ENCODE measurements around the gene FAN1. TPM values are rescaled to one million over a fixed set of nuclear protein-coding genes. Genes with fewer than 3 reads are reported as not detected.
A peak's percentile ranks its signal among the peaks of the same experiment; 100 is the strongest.

FAN1 gene
- total and polyA plus RNA-seq, 2 donors (not counting 1 experiment from before 2014, with no cell fraction given) = 10.6 to 21.3 TPM

DNA sequence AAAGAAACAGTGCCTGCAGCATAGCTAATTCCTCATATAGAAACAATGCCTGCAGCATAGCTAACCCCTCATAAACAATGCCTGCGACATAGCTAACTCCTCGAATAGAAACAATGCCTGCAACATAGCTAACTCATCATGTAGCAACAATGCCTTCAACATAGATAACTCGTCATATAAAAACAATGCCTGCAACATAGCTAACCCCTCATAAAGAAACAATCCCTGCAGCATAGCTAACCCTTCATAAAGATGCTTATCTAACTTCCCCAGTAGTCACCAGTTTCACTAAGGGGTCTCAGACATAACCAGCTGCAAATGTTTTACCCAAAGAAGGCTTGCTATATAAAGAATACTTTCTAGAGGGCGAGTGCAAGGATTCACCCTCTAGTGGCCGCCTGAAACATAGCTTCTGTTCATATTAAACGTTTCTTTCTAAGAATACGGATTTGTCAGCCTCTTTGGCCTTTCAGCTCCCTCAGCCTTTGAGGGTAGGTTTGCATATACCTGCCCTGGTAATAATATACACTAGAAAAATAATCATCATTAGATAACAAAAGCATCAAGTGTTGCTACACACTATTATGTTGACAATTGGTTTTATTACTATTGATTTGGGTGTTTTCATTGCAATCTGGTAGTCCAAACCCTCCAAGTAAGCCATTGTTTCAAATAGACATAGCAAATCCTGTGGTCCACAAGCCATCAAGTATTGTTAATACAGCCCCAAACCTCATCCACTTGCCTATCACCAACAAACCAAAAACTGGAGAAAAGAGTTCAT, 44.4 kb upstream of the FAN1 start:
- Mint-ChIP-seq H3K9me3 (ENCODE audit: insufficient read depth) (no peaks in the 10 kb centered on the region), H3K27me3 (no peaks in the 10 kb centered on the region), H3K27ac (no peak overlapping the region), H3K4me1 (peaks cover 4% of the 10 kb centered on the region), H3K4me3 (no peak overlapping the region)
- H4K20me1 ChIP-seq (ENCODE audit: control insufficient read depth, insufficient read depth, low read length, poor library complexity, severe bottlenecking) = no peaks in the 10 kb centered on the region
- H2AFZ ChIP-seq (ENCODE audit: insufficient read depth, low read depth, low read length, poor library complexity, severe bottlenecking) = no peak overlapping the region
- H3K36me3 ChIP-seq (replicated peaks in 1 of 2; ENCODE audit: control extremely low read depth in 1 of 2, control insufficient read depth in 1 of 2, extremely low read depth in 1 of 2, insufficient read depth in 2 of 2, low read length in 1 of 2) = no peaks in the 10 kb centered on the region
- ATAC-seq (ENCODE audit: low read depth) (no peak), DNase-seq (peak; percentile 38)
- H3K27ac ChIP-seq (ENCODE audit: low read length in 2 of 2) = no peak overlapping the region
- no peak overlapping the region for H3K4me3 ChIP-seq (ENCODE audit: control extremely low read depth in 1 of 5, extremely low read depth in 1 of 5, insufficient read depth in 1 of 5, low read depth in 2 of 5, low read length in 4 of 5)
- no peak for TF ChIP-seq EZH2 (IDR thresholded peaks at IDR 0.05; ENCODE audit: borderline replicate concordance, insufficient read depth, low read depth, low read length, poor library complexity, severe bottlenecking)
- TF ChIP-seq, protein P1, sequence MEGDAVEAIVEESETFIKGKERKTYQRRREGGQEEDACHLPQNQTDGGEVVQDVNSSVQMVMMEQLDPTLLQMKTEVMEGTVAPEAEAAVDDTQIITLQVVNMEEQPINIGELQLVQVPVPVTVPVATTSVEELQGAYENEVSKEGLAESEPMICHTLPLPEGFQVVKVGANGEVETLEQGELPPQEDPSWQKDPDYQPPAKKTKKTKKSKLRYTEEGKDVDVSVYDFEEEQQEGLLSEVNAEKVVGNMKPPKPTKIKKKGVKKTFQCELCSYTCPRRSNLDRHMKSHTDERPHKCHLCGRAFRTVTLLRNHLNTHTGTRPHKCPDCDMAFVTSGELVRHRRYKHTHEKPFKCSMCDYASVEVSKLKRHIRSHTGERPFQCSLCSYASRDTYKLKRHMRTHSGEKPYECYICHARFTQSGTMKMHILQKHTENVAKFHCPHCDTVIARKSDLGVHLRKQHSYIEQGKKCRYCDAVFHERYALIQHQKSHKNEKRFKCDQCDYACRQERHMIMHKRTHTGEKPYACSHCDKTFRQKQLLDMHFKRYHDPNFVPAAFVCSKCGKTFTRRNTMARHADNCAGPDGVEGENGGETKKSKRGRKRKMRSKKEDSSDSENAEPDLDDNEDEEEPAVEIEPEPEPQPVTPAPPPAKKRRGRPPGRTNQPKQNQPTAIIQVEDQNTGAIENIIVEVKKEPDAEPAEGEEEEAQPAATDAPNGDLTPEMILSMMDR (IDR thresholded peaks at IDR 0.05) = peak; percentile 86
- intact Hi-C loops (cut with micrococcal nuclease) = loop anchor here (10.0 kb wide), 1 partner anchor 194 kb away; no protein-coding TSS in a partner anchor
- H3K4me1 ChIP-seq (ENCODE audit: control insufficient read depth in 2 of 2, insufficient read depth in 2 of 2, low read length in 2 of 2) = no peaks in the 10 kb centered on the region
- H3K9me3 ChIP-seq (ENCODE audit: control extremely low read depth in 1 of 3, control insufficient read depth in 2 of 3, insufficient read depth in 1 of 3, low read length in 2 of 3) = peaks cover 0 to 3% (median 0%) of the 10 kb centered on the region in 3 donors
- H3K9ac ChIP-seq (ENCODE audit: low read length) = no peak overlapping the region
- H3K79me2 ChIP-seq (ENCODE audit: control insufficient read depth, insufficient read depth, low read length) = no peaks in the 10 kb centered on the region
- no peaks in the 10 kb centered on the region for H3K27me3 ChIP-seq (replicated peaks in 1 of 4; ENCODE audit: control extremely low read depth in 1 of 4, control insufficient read depth in 3 of 4, insufficient read depth in 4 of 4, low read length in 3 of 4)
- POLR2A ChIA-PET = no interaction called here
- no peak overlapping the region for H3K4me2 ChIP-seq (replicated peaks; ENCODE audit: low read depth, low read length, poor library complexity, severe bottlenecking)
- CTCF ChIA-PET = interaction anchor here (0.8 to 3.0 kb wide), 18 partner anchors 8 to 269 kb away, joined by 3 to 36 read pairs (median 5); partner anchors contain the start of gene FAN1
- 28% methylated on average over 5 of the region's 7 CpGs for WGBS (ENCODE audit: insufficient coverage)

- Histone ChIP-seq H3K9me3 (ENCODE audit: control extremely low read depth in 1 of 3, control insufficient read depth in 2 of 3, insufficient read depth in 1 of 3, low read length in 2 of 3) (no peaks in the 10 kb centered on the region), H3K9ac (ENCODE audit: low read length) (no peak overlapping the region), H3K4me3 (ENCODE audit: control extremely low read depth in 1 of 5, extremely low read depth in 1 of 5, insufficient read depth in 1 of 5, low read depth in 2 of 5, low read length in 4 of 5) (no peak overlapping the region), H3K79me2 (ENCODE audit: control insufficient read depth, insufficient read depth, low read length) (no peaks in the 10 kb centered on the region), H3K27me3 (replicated peaks in 1 of 4; ENCODE audit: control extremely low read depth in 1 of 4, control insufficient read depth in 3 of 4, insufficient read depth in 4 of 4, low read length in 3 of 4) (no peaks in the 10 kb centered on the region), H3K27ac (ENCODE audit: low read length in 2 of 2) (no peak overlapping the region), H4K20me1 (ENCODE audit: control insufficient read depth, insufficient read depth, low read length, poor library complexity, severe bottlenecking) (no peaks in the 10 kb centered on the region), H2AFZ (ENCODE audit: insufficient read depth, low read depth, low read length, poor library complexity, severe bottlenecking) (no peak overlapping the region), H3K36me3 (replicated peaks in 1 of 2; ENCODE audit: control extremely low read depth in 1 of 2, control insufficient read depth in 1 of 2, extremely low read depth in 1 of 2, insufficient read depth in 2 of 2, low read length in 1 of 2) (no peaks in the 10 kb centered on the region), H3K4me1 (ENCODE audit: control insufficient read depth in 2 of 2, insufficient read depth in 2 of 2, low read length in 2 of 2) (no peaks in the 10 kb centered on the region), H3K4me2 (replicated peaks; ENCODE audit: low read depth, low read length, poor library complexity, severe bottlenecking) (no peak overlapping the region)
- no peaks in the 10 kb centered on the region for H3K4me1 Mint-ChIP-seq
- DNase-seq = no peak
- H3K9me3 Mint-ChIP-seq (ENCODE audit: insufficient read depth) = no peaks in the 10 kb centered on the region
- ATAC-seq (ENCODE audit: low read depth) = no peak
- no peak overlapping the region for H3K27ac Mint-ChIP-seq
- POLR2A ChIA-PET = no interaction called here
- no peak overlapping the region for H3K4me3 Mint-ChIP-seq
- no peak for TF ChIP-seq EZH2 (IDR thresholded peaks at IDR 0.05; ENCODE audit: borderline replicate concordance, insufficient read depth, low read depth, low read length, poor library complexity, severe bottlenecking)
- TF ChIP-seq, protein P1 (IDR thresholded peaks at IDR 0.05) = no peak
- CTCF ChIA-PET = no interaction called here
- no peaks in the 10 kb centered on the region for H3K27me3 Mint-ChIP-seq
- intact Hi-C loops (cut with micrococcal nuclease) = no loop called here
Observed at GRCh38 chr15:30865257-30865656, 38.5 kb upstream of the FAN1 start.

All from B cell (primary cell).